NCI-H2227 treated with DMSO at 0.1 percent for 48 hours (cell line): ENCODE data around the gene IL1R2.

ENCODE experiments used
- DNase-seq: peaks from one replicate; lab custom pipeline; 2025; lab: John Stamatoyannopoulos, UW

IL1R2 gene

DNA sequence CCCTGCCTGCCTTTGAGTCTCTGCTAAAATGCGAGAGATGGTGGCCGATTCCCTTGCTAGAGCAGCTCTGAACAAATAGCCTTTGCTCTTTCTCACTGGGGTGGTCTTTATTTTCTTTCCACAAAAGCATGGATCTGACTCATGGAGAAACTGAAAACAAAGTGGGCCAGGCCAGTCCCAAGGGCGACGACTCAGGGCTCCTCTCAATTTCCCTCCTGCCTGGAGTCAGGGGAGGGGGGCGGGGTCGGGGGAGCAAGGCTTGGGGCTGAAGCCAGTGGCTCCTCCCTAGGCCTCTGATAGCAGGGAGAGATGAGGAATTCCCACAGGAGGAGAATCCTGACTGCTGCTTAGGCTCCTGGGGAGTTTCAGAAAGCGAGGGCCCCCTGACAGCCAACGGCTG, 17.1 kb upstream of the IL1R2 start:
- DNase-seq: no peak

DNA sequence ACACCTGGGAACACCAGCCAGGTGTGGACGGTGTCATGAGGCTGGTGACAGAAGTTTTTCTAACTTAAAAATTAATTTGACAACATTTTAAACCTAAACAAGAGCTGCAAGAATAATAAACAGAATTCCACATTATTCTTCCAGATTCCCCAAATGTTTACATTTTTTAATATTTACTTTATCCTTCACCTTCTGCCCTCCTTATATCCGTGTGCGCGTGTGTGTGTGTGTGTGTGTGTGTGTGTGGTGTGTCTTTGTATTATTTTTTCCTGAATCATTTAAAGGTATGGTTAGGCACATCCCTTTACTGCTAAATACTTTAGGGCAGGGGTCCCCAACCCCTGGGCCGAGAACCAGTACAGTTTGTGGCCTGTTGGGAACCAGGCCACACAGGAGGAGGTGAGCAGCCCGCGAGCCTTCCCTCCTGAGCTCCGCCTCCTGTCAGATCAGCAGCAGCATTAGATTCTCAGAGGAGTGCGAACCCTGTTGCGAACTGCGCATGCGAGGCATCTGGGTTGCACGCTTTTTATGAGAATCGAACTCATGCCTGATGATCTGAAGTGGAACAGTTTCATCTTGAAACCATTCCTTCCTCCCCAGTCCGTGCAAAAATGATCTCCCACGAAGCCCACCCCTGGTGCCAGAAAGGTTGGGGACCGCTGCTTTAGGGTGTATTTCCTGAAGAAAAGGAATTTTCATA, 16.4 kb upstream of the IL1R2 start:
- DNase-seq: no peak

DNA sequence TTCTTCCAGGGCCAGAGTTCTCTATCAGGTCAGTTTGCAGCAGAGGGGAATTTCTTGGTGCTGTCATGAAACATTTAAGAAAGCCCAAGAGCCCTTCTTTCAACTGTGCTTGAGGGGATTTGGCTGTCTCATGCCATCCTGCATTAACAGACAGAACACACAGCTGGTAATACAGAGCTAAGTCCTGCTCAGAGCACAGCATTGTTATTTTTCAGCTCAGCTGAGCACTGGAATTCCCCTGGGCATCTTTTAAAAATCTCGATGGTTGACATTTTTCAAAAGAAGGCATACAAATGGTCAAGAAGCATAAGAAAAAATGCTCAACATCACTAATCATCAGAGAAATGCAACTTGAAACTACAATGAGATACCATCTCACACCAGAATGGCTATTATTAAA, 14.9 kb upstream of the IL1R2 start:
- DNase-seq: no peak

DNA sequence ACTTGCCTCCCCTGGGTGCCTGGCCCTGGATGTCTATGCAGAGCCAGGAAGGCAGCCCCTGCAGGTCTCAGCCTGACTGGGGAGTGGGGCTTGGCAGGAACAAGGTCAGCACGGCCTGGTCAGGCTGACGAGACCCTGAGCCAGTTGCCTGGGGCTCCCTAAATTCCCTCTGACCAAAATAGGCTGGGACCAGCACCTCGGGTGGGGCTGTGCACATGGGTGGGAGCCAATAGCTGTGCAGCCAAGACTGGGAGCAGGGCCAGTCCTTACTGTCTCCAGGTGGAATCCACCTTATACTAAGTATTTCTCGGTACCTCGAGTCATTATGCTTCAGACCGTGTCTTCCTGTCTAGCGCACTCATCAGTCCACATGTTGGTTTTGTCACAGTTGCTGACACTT, 11.4 kb upstream of the IL1R2 start:
- no peak for DNase-seq

DNA sequence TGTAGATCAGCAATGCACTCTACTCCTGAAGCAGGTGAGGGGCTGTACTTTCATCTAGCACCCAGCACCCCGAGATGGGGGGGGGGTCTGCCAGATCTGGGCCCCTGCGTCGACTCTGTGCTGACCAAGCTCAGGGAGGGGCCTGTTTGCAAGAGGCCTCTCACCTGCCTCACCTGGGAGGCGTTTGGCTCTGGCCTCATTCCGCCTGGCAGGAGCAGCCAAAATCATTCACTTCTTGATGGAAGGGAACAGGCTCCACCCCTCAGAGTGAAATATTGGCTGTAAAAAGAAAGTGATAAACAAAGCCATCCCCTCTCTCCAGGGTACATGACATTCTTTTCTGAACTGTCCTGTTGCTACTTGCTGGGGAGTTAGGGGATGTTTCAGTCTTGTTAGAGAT, 10.7 kb upstream of the IL1R2 start:
- DNase-seq: no peak

DNA sequence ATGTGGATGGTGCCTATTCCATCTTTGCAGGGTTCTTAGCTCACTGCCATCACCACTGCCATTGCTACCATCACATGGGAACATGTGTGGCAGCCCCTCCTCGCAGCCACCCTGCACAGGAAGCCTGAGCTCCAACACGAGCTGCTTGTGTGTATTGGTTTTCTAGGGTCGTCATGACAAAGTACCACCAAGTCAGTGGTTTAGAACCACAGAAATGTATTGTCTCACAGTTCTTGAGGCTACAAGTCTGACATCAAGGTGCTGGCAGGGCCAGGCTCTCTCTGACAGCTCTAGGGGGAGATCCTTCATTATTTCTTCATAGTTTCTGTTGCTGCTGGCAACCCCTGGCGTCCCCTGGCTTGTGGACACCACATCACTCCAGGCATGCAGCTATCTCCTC, 10.3 kb upstream of the IL1R2 start:
- no peak for DNase-seq

DNA sequence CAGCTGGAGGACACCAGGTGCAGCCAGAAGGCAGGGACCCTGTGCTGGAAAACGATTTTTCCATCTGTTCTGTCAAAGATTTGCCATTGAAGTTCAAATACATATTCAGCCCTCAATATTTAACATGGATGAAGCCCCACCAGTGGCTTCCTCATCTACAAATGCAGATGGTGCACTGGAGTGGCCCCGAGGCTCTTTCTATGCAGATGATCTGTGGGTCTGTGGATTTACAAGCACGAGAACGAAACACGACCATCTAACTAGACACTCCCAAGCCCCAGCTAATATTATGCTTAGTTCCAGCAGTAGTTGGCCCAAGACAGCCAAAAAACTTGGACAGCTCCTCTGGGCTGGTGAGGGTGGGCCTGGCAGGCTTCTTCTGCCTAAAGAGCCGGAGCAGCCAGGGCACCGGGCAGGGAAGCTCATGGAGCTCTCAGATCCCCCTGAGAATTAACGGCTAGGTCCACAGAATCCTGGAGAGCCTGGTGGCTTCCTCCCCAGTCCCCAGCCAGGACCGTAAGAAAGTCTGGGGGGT, 9.2 kb upstream of the IL1R2 start:
- DNase-seq: no peak

DNA sequence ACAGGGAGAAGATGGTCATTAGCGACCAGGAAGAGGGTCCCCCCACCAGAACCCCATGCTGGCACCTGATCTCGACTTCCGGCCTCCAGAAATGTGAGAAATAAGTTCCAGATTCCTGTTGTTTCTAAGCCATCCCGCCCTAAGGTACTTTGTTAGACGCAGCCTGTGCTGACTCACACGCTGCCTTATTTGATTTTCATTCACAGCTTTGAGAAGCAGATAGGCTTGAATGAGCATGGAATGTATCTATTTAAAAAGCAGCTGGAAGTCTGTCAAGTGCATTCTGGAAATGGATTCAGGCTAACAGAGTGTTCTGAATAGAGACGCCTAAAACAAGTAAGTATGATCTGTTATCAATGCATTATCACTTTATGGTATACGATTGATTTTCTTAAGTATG, 8.3 kb upstream of the IL1R2 start:
- no peak for DNase-seq

DNA sequence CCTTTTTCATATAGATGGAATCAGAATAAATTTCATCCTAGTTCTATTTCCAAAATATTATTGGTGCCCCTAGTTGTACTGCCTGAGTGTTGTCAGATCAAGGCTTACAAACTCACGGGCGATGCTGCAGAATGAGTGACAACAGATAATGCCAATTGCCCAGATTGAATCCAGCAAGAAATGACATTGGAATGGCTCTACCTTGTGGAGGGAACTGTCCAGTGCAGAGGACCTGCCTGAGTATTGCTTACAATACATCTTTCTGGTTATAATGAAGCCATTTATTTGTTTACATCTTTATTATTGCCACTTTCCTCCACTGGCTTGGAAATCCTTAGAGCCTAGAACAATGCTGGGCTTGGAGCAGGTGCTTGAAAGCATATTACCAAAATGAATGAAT, 7.8 kb upstream of the IL1R2 start:
- no peak for DNase-seq

DNA sequence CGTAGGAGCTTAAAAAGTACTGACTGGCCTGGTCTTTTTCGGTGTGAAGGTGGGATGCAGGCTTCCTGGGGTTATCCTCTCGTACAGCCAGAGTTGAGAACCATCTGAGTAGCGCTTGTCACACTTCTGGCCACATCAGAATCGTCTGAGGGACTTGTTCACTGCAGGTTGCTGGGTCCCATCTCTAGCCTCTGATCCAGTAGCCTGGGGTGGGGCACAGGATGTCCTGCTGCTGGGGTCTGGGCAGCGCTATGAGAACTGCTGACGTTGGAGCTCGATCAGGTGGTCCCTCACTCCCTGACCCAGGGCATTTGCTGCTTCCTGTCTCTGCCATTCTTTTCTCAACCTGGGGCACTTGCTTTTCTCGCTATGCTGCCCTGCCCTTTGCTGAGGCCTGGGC, 7.1 kb upstream of the IL1R2 start:
- no peak for DNase-seq

DNA sequence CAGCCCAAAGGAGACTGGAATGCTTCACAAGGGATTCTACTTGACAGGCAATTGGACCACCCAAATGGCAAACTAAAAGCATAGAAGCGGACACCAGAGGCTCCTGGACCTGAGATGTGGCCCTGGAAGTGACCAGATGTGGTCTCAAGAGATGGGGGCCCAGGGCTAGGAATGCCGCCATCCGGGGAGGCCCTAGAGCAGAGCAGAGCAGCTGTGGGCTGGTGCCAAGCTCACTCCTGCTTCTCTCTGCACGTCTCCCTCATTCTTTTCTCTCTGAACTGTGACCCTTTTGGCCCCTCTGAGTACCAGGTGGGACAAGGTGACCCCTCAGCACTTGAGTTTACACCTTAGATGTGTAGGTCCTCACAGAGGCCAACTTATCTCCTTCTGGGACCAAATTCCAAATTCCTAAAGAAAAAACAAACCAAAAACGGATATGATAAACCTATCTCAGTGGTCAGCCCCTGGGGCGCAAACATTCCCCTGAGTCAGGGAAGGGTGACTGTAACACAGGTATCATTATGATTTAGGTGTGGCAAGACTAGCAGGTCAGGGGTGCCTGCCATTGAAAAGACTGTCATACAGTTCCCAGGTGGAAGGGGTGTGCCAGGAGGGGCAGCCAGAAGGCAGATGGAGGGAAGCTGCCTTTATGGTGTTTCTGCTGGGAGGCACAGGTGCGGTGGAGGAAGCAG, 6.5 kb upstream of the IL1R2 start:
- no peak for DNase-seq

DNA sequence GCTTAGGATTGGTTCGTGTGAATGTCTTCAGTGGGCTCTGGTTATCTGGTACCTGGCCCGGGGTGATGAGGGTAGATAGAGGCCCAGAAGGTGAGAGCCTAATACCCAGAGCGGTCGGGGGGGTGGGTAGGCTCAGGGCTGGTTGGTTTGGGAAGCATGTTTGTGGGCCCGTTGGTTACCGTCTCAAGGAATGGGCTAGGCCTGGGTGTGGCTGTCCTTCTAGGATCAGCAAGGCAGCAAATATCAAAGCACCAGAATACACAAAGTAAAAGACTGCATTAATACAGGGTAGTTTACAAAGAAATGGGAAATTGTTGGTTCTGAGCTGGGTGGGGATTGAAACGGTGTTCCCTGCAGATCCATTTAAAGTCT, 6.0 kb upstream of the IL1R2 start:
- no peak for DNase-seq

DNA sequence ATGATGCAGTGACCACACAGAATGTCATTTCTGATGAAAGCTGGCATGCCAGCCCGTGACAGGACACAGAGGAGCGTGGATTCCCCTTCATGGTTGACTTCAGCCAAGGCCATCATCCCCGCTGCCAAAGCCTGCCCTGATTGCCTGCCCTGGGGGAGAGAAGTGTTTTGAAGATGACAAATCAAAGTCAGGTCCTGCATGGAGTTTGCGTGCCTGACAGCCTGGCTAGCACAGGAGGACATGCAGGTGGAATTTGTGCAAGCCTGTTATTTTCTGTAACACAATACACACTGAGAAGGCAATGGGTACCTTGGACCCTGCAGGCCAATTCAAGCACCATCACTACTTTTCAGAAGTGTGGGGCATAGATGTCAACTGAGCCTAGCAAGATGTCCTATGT, 5.4 kb upstream of the IL1R2 start:
- no peak for DNase-seq

DNA sequence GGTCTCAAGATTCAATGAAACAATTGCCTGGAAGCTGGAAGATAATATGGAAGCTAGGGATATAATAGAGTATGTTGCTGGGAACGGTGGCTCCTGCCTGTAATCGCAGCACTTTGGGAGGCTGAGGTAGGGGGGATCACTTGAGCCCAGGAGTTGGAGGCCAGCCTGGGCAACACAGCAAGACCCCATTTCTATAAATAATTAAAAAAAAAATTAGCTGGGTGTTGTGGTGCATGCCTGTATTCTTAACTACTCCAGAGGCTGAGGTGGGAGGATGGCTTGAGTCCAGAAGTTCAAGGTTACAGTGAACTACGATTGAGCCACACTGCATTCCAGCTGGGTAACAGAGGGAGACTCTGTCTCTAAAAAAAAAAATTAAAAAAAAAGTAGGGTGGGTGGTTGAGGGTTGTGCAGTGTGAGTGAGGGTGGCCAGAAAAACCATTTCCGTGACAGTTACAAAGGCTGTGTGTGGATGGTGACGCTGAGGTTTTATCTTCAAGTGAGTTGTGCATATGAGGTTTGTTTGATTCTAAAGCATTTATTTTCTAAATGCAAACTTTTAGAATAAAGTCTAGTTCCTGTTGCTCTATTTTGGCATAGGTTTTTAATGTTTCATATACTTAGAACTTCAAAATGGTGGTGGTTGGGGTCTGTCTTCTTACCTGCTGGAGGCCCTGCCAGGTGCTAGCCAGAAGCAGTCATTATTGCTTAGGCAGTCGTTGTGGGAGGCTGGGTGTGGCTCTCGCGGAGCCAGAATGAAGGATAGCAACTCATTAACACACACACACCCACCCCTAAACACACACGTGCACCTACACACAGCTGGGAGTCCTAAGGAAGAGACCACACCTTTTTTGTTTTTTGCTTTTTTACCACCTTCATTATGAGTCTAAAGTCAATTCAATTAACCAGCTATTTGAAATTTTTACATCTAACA, 4.7 kb upstream of the IL1R2 start:
- DNase-seq: no peak

DNA sequence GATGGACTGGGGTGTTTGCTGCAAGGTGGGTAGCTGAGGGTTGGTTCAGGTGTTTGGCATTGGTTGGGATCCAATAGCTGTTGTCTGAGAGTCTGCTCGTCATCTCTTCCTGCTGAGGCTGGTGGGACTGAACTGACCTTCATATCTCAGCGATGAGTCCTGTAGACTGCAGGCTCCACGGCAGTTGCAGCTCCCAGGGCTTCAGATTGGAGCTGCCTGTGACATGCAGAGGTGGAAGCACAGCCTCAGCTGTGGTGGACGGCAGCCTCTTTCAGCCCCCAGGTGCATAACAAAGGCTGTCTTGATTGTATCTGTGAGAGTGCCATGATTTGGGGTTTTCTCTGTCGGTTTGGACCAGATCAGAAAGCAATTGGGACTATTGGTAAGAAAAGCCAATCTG, 3.9 kb upstream of the IL1R2 start:
- no peak for DNase-seq

DNA sequence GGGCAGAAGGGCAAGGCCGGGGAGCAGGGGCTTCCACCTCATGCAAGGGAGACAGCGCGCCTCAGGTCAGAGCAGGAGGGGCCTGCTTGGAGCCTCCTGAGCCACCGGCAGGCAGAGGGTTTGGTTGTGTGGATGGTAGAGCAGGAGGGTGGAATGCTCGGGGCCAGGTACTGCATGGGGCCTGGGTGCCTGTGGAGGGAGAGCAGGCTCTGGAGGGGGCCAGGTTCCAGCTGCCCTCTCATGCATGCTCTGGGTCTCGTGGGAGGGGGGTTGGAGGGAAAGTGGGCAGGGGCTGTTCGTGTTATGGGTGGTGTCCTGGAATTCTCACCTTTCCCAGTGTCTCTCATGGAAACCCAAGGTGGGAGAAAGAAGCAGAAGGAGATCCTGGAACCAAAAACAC, 3.2 kb upstream of the IL1R2 start:
- DNase-seq: no peak

DNA sequence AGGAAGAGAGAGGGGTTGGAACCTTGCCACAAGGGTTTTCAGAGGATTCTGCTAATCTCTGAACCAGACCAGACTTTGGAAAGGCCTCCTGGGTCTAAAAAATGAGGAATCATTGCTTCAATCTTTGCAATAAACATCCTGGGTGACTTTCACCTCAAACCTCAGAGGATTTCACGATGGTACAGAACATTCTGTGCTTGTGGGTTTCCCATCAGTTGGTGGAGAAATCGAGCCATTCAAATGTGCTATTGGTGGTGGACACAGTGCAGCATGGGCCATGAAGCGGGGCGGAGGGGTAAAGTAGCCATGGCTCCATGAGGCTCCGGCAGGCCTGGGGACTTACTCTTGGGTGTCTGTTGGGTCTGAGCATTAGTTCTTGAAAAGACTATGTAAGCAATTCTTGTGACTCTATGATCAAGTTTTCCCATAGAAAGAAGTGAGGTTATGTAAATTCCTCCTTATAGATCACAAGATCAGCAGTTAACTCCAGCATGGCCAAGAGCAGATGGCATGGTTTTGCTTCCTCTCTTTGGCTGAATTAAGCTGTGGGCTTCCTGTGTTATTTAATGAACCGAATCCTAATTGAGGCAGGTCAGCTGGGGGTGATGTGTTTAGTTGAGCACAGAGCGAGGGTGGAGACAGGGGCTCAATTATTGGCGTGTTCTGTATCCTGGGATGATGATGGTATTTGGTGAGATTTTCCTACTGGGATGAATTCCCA, 1.9 kb upstream of the IL1R2 start:
- DNase-seq: no peak

DNA sequence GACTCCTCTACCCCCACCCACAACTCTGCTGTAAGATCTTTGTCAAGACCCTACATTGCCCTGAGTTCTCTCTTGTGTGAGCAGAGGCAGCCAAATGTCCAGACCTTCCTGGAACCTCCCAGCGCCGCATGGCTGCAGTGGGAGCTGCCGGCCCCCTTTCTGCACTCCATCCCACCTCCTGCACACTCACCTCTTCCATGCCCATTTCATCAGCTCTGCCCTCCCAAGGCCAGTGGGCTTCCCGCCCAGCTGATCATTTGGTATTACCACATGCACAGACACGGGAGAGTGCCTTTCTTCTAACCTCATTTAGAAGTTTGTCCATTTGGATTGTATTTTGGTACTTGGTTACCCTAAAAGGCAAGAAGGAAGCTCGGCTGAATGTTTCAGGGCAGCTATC, 2.0 kb downstream of the IL1R2 start:
- no peak for DNase-seq

DNA sequence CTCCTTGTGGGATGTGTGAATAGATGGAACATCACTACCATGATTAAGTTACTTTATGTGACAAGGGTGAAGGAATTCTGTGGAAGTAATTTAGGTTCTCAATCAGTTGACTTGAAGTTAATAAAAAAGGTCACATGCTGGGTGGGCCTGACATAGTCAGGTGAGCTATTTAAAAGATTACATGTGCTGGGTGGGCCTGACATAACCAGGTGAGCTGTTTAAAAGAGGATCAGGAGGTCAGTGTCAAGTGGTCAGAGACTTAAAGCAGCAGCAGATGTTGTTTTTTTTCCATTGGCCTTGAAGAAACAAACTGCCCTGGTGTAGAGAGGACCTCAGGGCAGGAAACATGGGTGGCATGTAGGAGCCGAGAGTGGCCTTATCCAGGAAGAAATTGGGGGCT, 3.3 kb downstream of the IL1R2 start:
- no peak for DNase-seq

DNA sequence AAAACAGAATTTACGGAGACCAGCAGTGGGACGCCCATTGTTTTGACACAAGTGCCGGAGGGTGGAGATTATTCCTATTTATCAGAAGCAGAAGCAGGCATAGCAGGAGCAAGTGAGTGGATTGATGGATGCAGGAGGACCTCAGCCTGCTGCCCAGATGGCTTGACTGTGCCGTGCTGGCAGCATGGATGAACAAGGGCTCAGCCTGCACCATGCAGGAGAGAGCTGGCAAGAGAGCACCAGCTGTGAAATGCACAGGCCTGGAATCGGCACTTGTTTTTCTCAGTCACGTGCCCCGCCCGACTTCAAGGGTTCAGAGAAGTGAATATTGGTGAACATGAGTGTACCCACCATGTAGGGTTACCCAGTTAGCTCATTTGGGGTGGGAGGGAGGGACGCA, 4.0 kb downstream of the IL1R2 start:
- DNase-seq: no peak

DNA sequence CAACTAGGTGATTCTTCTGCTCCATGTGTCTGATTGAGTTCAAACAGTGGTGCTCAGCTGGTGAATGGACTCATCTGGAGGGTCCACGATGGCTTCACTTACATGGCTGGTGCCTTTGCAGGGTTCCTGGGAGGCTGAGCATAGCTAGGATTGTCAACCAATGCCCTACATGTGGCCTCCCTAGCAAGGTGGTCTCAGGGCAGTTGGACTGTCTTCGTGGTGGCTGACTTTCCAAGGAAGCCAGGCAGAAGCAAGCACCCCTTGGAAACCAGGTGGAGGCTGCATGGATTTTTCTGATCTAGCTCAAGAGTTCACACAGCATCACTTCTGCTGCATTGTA, 6.8 kb downstream of the IL1R2 start:
- DNase-seq: no peak
